ENCODE measurements around the gene DCST2. TPM values are rescaled to one million over a fixed set of nuclear protein-coding genes. Genes with fewer than 3 reads are reported as not detected.
A peak's percentile ranks its signal among the peaks of the same experiment; 100 is the strongest.

The DCST2 gene
- total and polyA plus RNA-seq, 2 donors (not counting 3 experiments of a cell fraction or from before 2014, with no cell fraction given): 0.29 to 0.51 TPM

DNA sequence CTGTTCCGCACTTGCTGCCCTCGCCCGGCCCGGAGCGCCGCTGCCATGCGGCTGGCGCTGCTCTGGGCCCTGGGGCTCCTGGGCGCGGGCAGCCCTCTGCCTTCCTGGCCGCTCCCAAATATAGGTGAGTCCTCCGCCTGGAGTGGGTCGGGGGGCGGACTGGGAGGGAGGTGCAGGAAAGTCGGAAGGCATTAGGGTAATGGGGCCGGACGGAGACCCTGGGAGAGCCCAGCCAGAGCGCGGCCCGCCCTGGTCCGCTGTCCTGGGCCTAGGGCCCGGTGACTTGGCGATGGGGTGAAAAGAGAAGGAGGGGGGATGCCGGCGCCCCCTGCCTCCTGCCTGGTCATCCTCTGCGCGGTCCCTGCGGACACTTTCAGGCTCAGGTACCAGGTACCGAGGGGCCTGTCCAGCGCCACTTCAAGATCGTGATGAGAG is 17.8 kb upstream of the DCST2 start:
- H3K4me1 ChIP-seq (ENCODE audit: control insufficient read depth, extremely low read depth, insufficient read depth, low read length): peaks cover 24% of the 10 kb centered on the region
- dilution Hi-C loops (cut with MboI; ENCODE audit: extremely low pct_ligation_motif_present, low sequenced_read_pairs) (no loop called here), intact Hi-C loops (cut with micrococcal nuclease) (loop anchor here (1.0 to 2.0 kb wide), 2 partner anchors 49 to 91 kb away; partner anchors contain the start of genes PYGO2 and ZBTB7B)
- peak overlapping the region; percentile 86 for H3K4me2 ChIP-seq (ENCODE audit: insufficient read depth, low read length)
- H4K20me1 ChIP-seq (replicated peaks; ENCODE audit: control insufficient read depth, extremely low read depth, insufficient read depth, low read length): no peaks in the 10 kb centered on the region
- H2AFZ ChIP-seq (ENCODE audit: low read depth, low read length): peak overlapping the region; percentile 4
- no peak for DNase-seq (ENCODE audit: low read depth, low spot score)
- CTCF ChIA-PET: interaction anchor here (0.5 to 6.1 kb wide), 35 partner anchors 9 to 142 kb away, joined by 3 to 59 read pairs (median 5); partner anchors contain the start of genes DCST1, DCST2, EFNA3 and EFNA4
- peaks cover 5 to 13% of the 10 kb centered on the region in 2 experiments for H3K36me3 ChIP-seq (ENCODE audit: control insufficient read depth in 2 of 2, extremely low read depth in 1 of 2, insufficient read depth in 2 of 2, low read length in 2 of 2)
- peak overlapping the region; percentile 66 to 75 (median 74) for H3K4me3 ChIP-seq (replicated peaks in 1 of 3; ENCODE audit: insufficient read depth in 1 of 3, low read depth in 1 of 3, low read length in 3 of 3)
- no peaks in the 10 kb centered on the region for H3K9me1 ChIP-seq (replicated peaks; ENCODE audit: control insufficient read depth, extremely low read depth, insufficient read depth, low read length)
- BruUV-seq (replicated peaks): TSS peak; percentile 10
- H3K79me2 ChIP-seq (ENCODE audit: control insufficient read depth, insufficient read depth, low read length): peaks cover 21% of the 10 kb centered on the region
- TF ChIP-seq, protein P1, sequence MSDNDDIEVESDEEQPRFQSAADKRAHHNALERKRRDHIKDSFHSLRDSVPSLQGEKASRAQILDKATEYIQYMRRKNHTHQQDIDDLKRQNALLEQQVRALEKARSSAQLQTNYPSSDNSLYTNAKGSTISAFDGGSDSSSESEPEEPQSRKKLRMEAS (IDR thresholded peaks at IDR 0.05; ENCODE audit: insufficient read depth, insufficient read length): no peak
- TF ChIP-seq POLR2AphosphoS5 (IDR thresholded peaks at IDR 0.05; ENCODE audit: insufficient read depth, low read depth, low read length): peak; percentile 73
- peak; percentile 76 for TF ChIP-seq POLR2A (IDR thresholded peaks at IDR 0.05; ENCODE audit: low read depth, low read length)
- H3K27ac ChIP-seq (ENCODE audit: insufficient read depth, low read depth, low read length): peak overlapping the region; percentile 25
- peak overlapping the region; percentile 42 for H3K9ac ChIP-seq (replicated peaks; ENCODE audit: extremely low read depth, insufficient read depth, low read length)
- POLR2A ChIA-PET: interaction anchor here (0.7 to 1.6 kb wide), 2 partner anchors 33 to 141 kb away, joined by 3 to 4 read pairs; no protein-coding TSS in a partner anchor
- H3K27me3 ChIP-seq (ENCODE audit: control insufficient read depth in 2 of 2, insufficient read depth in 2 of 2, low read length in 2 of 2): no peaks in the 10 kb centered on the region
- no peaks in the 10 kb centered on the region for H3K9me3 ChIP-seq (replicated peaks; ENCODE audit: control insufficient read depth, insufficient read depth, low read length)
- FAIRE-seq: no peak

DNA sequence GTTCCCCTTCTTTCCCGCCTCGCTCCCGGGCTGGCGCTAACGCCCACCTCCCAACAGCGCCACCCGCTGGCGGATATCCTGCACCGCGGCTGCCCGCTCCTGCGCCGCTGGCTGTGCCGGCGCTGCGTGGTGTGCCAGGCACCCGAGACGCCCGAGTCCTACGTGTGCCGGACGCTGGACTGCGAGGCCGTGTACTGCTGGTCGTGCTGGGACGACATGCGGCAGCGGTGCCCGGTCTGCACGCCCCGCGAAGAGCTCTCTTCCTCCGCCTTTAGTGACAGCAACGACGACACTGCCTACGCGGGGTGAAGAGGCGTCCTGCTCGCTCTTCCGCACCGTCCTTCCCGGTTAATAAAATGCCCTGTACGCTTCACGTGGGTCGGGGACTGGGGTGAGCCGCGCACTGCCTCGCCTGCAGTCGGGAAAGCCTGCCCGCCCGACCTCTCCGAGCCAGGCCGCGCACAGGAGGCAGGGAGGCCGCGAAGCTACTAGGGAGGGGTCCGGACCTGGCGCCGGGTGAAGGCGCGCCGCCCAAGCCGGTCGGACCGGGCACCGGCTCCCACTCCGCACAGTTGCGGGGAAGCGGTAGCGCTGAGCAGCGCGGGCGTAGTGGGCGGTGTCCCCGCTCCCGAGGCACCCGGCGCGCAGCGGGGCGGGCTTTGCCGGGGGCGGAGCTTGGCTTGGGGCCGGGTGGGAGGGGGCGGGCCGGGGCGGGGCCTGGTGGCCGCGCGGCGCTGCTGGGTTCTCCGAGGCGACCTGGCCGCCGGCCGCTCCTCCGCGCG is 17.2 kb upstream of the DCST2 start, which contains the start of gene ADAM15:
Gene ADAM15, plus strand, starts transcription at position 757 of the 782 bp plus-strand sequence. CDS start 71 bp downstream, outside the sequence.
- H3K36me3 ChIP-seq (ENCODE audit: control insufficient read depth in 2 of 2, extremely low read depth in 1 of 2, insufficient read depth in 2 of 2, low read length in 2 of 2): peaks cover 0 to 7% of the 10 kb centered on the region in 2 experiments
- ChIA-PET CTCF (interaction anchor here (0.5 to 6.1 kb wide), 36 partner anchors 8 to 143 kb away, joined by 3 to 59 read pairs (median 5); partner anchors contain the start of genes DCST1, DCST2, EFNA3 and EFNA4), POLR2A (interaction anchor here (0.7 to 1.6 kb wide), 2 partner anchors 34 to 142 kb away, joined by 3 to 4 read pairs; no protein-coding TSS in a partner anchor)
- peak within 1 kb of the TSS; percentile 66 to 75 (median 74) for H3K4me3 ChIP-seq (replicated peaks in 1 of 3; ENCODE audit: insufficient read depth in 1 of 3, low read depth in 1 of 3, low read length in 3 of 3)
- H3K27me3 ChIP-seq (ENCODE audit: control insufficient read depth in 2 of 2, insufficient read depth in 2 of 2, low read length in 2 of 2): no peaks in the 10 kb centered on the region
- peak within 1 kb of the TSS; percentile 86 for H3K4me2 ChIP-seq (ENCODE audit: insufficient read depth, low read length)
- peak; percentile 86 for FAIRE-seq
- no TSS peak for BruUV-seq (replicated peaks)
- TF ChIP-seq, protein P1 (IDR thresholded peaks at IDR 0.05; ENCODE audit: insufficient read depth, insufficient read length): peak; percentile 30
- peak; percentile 46 for TF ChIP-seq MYC (IDR thresholded peaks at IDR 0.05; ENCODE audit: low read depth, low read length)
- no peak for TF ChIP-seq JUN (IDR thresholded peaks at IDR 0.05; ENCODE audit: borderline replicate concordance, insufficient read depth, insufficient read length, low read depth)
- TF ChIP-seq, protein P2, sequence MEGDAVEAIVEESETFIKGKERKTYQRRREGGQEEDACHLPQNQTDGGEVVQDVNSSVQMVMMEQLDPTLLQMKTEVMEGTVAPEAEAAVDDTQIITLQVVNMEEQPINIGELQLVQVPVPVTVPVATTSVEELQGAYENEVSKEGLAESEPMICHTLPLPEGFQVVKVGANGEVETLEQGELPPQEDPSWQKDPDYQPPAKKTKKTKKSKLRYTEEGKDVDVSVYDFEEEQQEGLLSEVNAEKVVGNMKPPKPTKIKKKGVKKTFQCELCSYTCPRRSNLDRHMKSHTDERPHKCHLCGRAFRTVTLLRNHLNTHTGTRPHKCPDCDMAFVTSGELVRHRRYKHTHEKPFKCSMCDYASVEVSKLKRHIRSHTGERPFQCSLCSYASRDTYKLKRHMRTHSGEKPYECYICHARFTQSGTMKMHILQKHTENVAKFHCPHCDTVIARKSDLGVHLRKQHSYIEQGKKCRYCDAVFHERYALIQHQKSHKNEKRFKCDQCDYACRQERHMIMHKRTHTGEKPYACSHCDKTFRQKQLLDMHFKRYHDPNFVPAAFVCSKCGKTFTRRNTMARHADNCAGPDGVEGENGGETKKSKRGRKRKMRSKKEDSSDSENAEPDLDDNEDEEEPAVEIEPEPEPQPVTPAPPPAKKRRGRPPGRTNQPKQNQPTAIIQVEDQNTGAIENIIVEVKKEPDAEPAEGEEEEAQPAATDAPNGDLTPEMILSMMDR (IDR thresholded peaks at IDR 0.05; ENCODE audit: extremely low read depth in 1 of 2, insufficient read depth in 1 of 2, low read depth in 1 of 2, low read length in 2 of 2): peak; percentile 94 to 99
- H2AFZ ChIP-seq (ENCODE audit: low read depth, low read length): peak within 1 kb of the TSS; percentile 73
- H3K9me3 ChIP-seq (replicated peaks; ENCODE audit: control insufficient read depth, insufficient read depth, low read length): no peaks in the 10 kb centered on the region
- H3K4me1 ChIP-seq (ENCODE audit: control insufficient read depth, extremely low read depth, insufficient read depth, low read length): peaks cover 24% of the 10 kb centered on the region
- intact Hi-C loops (cut with micrococcal nuclease) (loop anchor here (1.0 to 2.0 kb wide), 3 partner anchors 33 to 90 kb away; partner anchors contain the start of genes PYGO2 and ZBTB7B), dilution Hi-C loops (cut with MboI; ENCODE audit: extremely low pct_ligation_motif_present, low sequenced_read_pairs) (no loop called here)
- no peaks in the 10 kb centered on the region for H3K9me1 ChIP-seq (replicated peaks; ENCODE audit: control insufficient read depth, extremely low read depth, insufficient read depth, low read length)
- H3K27ac ChIP-seq (ENCODE audit: insufficient read depth, low read depth, low read length): peak within 1 kb of the TSS; percentile 53
- DNase-seq (ENCODE audit: low read depth, low spot score): peak; percentile 81
- H3K79me2 ChIP-seq (ENCODE audit: control insufficient read depth, insufficient read depth, low read length): peaks cover 21% of the 10 kb centered on the region
- H3K9ac ChIP-seq (replicated peaks; ENCODE audit: extremely low read depth, insufficient read depth, low read length): peak within 1 kb of the TSS; percentile 46
- no peaks in the 10 kb centered on the region for H4K20me1 ChIP-seq (replicated peaks; ENCODE audit: control insufficient read depth, extremely low read depth, insufficient read depth, low read length)

Data from endothelial cell of umbilical vein (primary cell).